GM12864 (cell line): ENCODE data around the gene ADAMTS18.

Source experiments
- DNase-seq: peaks from one replicate; pipeline ENCODE4 v3.0.0-alpha.2; 2011; ENCODE audit warnings: low read depth
- H3K4me3 ChIP-seq: 2 replicates; pipeline ENCODE4 v1.5.1; 2011; ENCODE audit warnings: mild to moderate bottlenecking, low read depth, low read length, control low read depth
- CTCF ChIP-seq: IDR thresholded peaks from 2 replicates; pipeline ENCODE4 v1.5.1; 2011; ENCODE audit warnings: low read depth, mild to moderate bottlenecking, moderate library complexity, low read length, control low read depth, inconsistent platforms; ENCODE audit errors: missing control alignments

ADAMTS18 gene

DNA sequence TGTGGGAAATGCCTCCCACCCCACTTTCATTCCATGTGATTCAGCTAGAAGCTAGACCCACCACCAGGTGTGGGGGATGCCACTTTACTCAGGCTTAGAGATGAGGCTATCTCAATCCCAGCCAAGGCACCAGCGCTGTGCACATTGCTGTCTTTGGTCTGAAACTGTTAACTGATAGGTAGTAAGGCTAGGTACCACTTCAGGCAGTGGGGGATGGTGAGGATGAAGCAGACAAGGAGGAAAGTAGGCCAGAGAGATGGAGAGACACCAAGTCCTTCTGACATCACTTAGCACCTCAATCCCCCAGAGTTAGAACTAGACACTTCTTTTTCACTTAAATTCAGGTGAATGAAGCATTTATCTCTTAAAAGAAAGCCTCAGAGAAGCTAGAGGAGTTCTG is 35.8 kb downstream of the ADAMTS18 start:
- no peak for DNase-seq
- no peak overlapping the region for H3K4me3 ChIP-seq
- no peak for TF ChIP-seq CTCF

DNA sequence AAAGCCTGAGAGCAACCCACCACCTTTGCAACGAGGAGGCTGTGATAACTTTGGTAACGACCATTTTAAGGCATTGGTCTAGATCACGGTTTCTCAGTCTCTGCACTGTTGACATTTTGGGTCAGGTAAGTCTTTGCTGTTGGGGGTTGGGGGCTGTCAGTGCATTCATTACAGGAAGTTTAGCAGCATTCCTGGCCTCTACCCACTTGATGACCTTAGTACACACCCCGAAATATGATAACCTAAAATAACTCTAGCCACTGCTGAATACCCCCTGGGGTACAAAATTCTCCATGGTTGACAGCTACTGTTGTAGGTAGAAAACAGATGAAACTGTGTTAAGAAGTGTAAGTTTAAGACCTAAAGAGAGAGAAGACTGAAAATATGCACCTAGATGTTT is 36.3 kb downstream of the ADAMTS18 start:
- TF ChIP-seq CTCF, result no peak
- no peak overlapping the region for H3K4me3 ChIP-seq
- DNase-seq, result no peak

DNA sequence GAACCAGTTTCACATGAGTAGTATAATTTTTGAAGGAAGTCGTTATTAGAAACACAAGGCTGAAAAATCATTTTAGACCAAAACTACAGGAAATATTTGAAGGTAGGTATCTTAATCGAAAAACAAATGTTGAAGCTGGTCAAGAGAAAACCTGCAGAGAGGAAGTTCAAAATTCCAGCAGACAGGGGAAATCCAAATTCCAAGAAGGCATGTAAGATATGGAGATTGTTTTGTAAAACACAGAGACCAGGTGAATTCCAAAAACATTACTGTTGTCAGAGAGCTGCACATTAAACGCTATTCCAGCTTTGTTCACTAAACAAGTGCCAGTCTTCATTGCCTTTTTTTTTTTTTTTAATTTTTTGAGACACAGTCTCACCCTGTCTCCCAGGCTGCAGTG is 38.4 kb downstream of the ADAMTS18 start:
- TF ChIP-seq CTCF, result no peak
- DNase-seq, result no peak
- H3K4me3 ChIP-seq, result no peak overlapping the region

- no peak overlapping the region for H3K4me3 ChIP-seq
- no peak for DNase-seq
- TF ChIP-seq CTCF, result no peak
Measured at GRCh38 chr16:77394699-77395098, 40.1 kb downstream of the ADAMTS18 start.

- DNase-seq, result no peak
- no peak overlapping the region for H3K4me3 ChIP-seq
- no peak for TF ChIP-seq CTCF
Measured at GRCh38 chr16:77393955-77394354, 40.9 kb downstream of the ADAMTS18 start.

DNA sequence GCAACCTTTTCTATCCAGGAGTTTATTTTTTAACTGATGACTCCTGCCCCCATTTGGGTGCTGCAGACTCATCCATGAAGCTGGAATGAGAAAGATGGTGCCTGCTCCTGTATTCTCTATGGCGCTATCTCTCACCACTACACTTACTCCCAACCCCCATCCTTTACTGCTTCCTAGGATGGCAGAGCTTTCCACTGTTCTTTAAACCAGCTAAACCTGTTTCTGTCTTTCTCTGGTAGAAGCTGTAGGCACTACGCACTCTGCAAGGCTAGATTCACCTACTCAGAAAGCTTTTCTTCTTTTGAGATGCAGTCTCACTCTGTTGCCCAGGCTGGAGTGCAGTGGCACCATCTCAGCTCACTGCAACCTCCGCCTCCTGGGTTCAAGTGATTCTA is 47.0 kb downstream of the ADAMTS18 start:
- no peak for DNase-seq
- H3K4me3 ChIP-seq, result no peak overlapping the region
- no peak for TF ChIP-seq CTCF

- no peak for TF ChIP-seq CTCF
- DNase-seq, result no peak
- H3K4me3 ChIP-seq, result no peak overlapping the region
Measured at GRCh38 chr16:77386831-77387814, 47.7 kb downstream of the ADAMTS18 start.
